Measurements from ENCODE around the gene EFEMP1. TPM values are rescaled to one million over a fixed set of nuclear protein-coding genes. Genes with fewer than 3 reads are reported as not detected.

EFEMP1 gene
- total and polyA plus RNA-seq, 4 experiments from 2014 or later = not detected

DNA sequence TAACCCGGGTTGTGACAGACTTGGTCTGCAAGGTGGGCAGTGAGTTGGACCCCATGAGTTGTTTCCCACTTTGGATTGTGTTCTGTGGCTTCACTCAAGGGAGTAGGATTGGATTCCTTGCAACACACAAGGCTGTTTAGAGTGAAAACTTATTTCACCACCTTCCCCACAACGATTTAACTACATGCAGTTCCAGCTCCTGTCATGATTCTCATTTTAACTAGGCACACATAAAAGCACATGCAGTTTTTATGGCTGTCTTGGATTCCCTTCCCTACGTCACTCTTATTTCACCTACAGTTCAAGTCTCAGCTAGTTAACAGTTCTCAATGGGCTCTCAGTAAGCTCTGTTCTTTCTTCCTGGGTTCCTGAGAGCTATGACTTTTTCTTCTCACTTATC, 15.9 kb downstream of the EFEMP1 start:
- peaks cover 0 to 10% (median 4%) of the 10 kb centered on the region in 8 donors for H3K9me3 Mint-ChIP-seq
- H3K36me3 Mint-ChIP-seq = no peaks in the 10 kb centered on the region
- ChIA-PET CTCF (ENCODE audit: partially characterized antibody) (no interaction called here), POLR2A (ENCODE audit: partially characterized antibody) (no interaction called here)
- Histone ChIP-seq H3K9me3 (ENCODE audit: control insufficient read depth in 1 of 2, low read length in 2 of 2) (no peaks in the 10 kb centered on the region), H3K27ac (ENCODE audit: low read depth, low read length) (no peak overlapping the region), H3K4me1 (ENCODE audit: insufficient read depth, low read length) (no peaks in the 10 kb centered on the region), H3K36me3 (ENCODE audit: insufficient read depth, low read length) (no peaks in the 10 kb centered on the region), H3K4me3 (ENCODE audit: low read length in 2 of 2) (no peak overlapping the region), H3K27me3 (ENCODE audit: insufficient read depth, low read length) (no peaks in the 10 kb centered on the region)
- no peak overlapping the region for H3K27ac Mint-ChIP-seq
- no peak overlapping the region for H3K4me3 Mint-ChIP-seq
- no peak for DNase-seq
- no peaks in the 10 kb centered on the region for H3K4me1 Mint-ChIP-seq
- H3K27me3 Mint-ChIP-seq = peaks cover 0 to 1% of the 10 kb centered on the region in 2 donors
- intact Hi-C loops (cut with micrococcal nuclease) = no loop called here

GRCh38 chr2:55906993-55907392, 16.6 kb downstream of the EFEMP1 start:
- no peaks in the 10 kb centered on the region for H3K36me3 Mint-ChIP-seq
- no peak overlapping the region for H3K4me3 Mint-ChIP-seq
- Histone ChIP-seq H3K4me3 (ENCODE audit: low read length in 2 of 2) (no peak overlapping the region), H3K36me3 (ENCODE audit: insufficient read depth, low read length) (no peaks in the 10 kb centered on the region), H3K27ac (ENCODE audit: low read depth, low read length) (no peak overlapping the region), H3K9me3 (ENCODE audit: control insufficient read depth in 1 of 2, low read length in 2 of 2) (no peaks in the 10 kb centered on the region), H3K27me3 (ENCODE audit: insufficient read depth, low read length) (no peaks in the 10 kb centered on the region), H3K4me1 (ENCODE audit: insufficient read depth, low read length) (no peaks in the 10 kb centered on the region)
- DNase-seq = no peak
- H3K4me1 Mint-ChIP-seq = no peaks in the 10 kb centered on the region
- no peak overlapping the region for H3K27ac Mint-ChIP-seq
- H3K27me3 Mint-ChIP-seq = peaks cover 0 to 1% of the 10 kb centered on the region in 2 donors
- peaks cover 0 to 10% (median 4%) of the 10 kb centered on the region in 8 donors for H3K9me3 Mint-ChIP-seq
- POLR2A ChIA-PET (ENCODE audit: partially characterized antibody) = no interaction called here
- intact Hi-C loops (cut with micrococcal nuclease) = no loop called here
- CTCF ChIA-PET (ENCODE audit: partially characterized antibody) = no interaction called here

GRCh38 chr2:55903727-55904126, 19.9 kb downstream of the EFEMP1 start:
- DNase-seq = no peak
- Mint-ChIP-seq H3K27me3 (peaks cover 0 to 1% of the 10 kb centered on the region in 2 donors), H3K4me1 (no peaks in the 10 kb centered on the region), H3K4me3 (no peak overlapping the region), H3K36me3 (no peaks in the 10 kb centered on the region), H3K27ac (no peak overlapping the region), H3K9me3 (peaks cover 0 to 10% (median 4%) of the 10 kb centered on the region in 8 donors)
- no peaks in the 10 kb centered on the region for H3K27me3 ChIP-seq (ENCODE audit: insufficient read depth, low read length)
- H3K27ac ChIP-seq (ENCODE audit: low read depth, low read length) = no peak overlapping the region
- no peaks in the 10 kb centered on the region for H3K36me3 ChIP-seq (ENCODE audit: insufficient read depth, low read length)
- ChIA-PET CTCF (ENCODE audit: partially characterized antibody) (no interaction called here), POLR2A (ENCODE audit: partially characterized antibody) (no interaction called here)
- no peak overlapping the region for H3K4me3 ChIP-seq (ENCODE audit: low read length in 2 of 2)
- H3K9me3 ChIP-seq (ENCODE audit: control insufficient read depth in 1 of 2, low read length in 2 of 2) = no peaks in the 10 kb centered on the region
- H3K4me1 ChIP-seq (ENCODE audit: insufficient read depth, low read length) = no peaks in the 10 kb centered on the region
- intact Hi-C loops (cut with micrococcal nuclease) = no loop called here

DNA sequence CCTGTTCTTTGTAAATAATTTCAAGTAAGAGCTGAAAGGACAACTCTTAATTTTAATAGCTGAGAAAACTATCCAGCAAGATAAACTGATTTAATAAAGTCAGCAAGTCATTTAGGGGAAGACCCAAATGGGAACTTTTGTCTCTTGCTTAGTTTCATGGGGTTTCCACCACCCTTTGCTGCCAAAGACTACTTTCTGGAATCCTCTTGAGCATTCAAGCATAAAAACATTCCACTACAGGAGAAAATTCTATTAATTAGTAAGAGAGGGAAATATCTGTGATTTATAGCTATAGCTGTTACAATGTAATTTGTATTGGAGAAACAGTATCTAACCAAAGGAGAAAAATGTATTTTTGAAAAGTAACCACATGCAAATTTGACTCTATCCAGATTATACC, 20.6 kb downstream of the EFEMP1 start:
- no peak overlapping the region for H3K27ac ChIP-seq (ENCODE audit: low read depth, low read length)
- H3K9me3 ChIP-seq (ENCODE audit: control insufficient read depth in 1 of 2, low read length in 2 of 2) = no peaks in the 10 kb centered on the region
- POLR2A ChIA-PET (ENCODE audit: partially characterized antibody) = no interaction called here
- Mint-ChIP-seq H3K4me3 (no peak overlapping the region), H3K27ac (no peak overlapping the region), H3K4me1 (no peaks in the 10 kb centered on the region), H3K36me3 (no peaks in the 10 kb centered on the region), H3K9me3 (peaks cover 0 to 10% (median 4%) of the 10 kb centered on the region in 8 donors), H3K27me3 (peaks cover 0 to 1% of the 10 kb centered on the region in 2 donors)
- no peaks in the 10 kb centered on the region for H3K27me3 ChIP-seq (ENCODE audit: insufficient read depth, low read length)
- H3K36me3 ChIP-seq (ENCODE audit: insufficient read depth, low read length) = no peaks in the 10 kb centered on the region
- CTCF ChIA-PET (ENCODE audit: partially characterized antibody) = no interaction called here
- no peak for DNase-seq
- H3K4me1 ChIP-seq (ENCODE audit: insufficient read depth, low read length) = no peaks in the 10 kb centered on the region
- no peak overlapping the region for H3K4me3 ChIP-seq (ENCODE audit: low read length in 2 of 2)
- intact Hi-C loops (cut with micrococcal nuclease) = no loop called here

DNA sequence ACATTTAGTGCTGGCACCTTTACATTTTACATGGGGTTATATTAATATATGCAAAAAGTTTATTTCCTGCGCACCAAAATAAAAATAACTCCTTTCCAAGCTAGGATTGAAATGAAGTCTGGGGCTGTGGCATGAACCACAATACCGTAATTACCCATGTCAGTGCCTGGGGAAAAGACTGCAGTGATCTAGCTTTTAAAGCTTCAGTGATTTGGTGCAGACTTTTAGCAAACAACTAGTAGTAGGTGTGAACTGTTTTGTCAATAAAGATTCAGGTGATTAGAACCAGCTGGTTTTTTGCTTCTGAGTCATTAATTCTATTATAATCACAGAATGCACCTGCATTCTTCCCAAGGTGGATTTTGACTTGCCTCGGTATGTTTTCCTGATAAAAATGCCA, 21.2 kb downstream of the EFEMP1 start:
- no peak for DNase-seq
- Mint-ChIP-seq H3K27me3 (peaks cover 0 to 1% of the 10 kb centered on the region in 2 donors), H3K9me3 (peaks cover 0 to 10% (median 4%) of the 10 kb centered on the region in 8 donors), H3K4me1 (no peaks in the 10 kb centered on the region), H3K27ac (no peak overlapping the region), H3K4me3 (no peak overlapping the region), H3K36me3 (no peaks in the 10 kb centered on the region)
- Histone ChIP-seq H3K4me3 (ENCODE audit: low read length in 2 of 2) (no peak overlapping the region), H3K27ac (ENCODE audit: low read depth, low read length) (no peak overlapping the region), H3K36me3 (ENCODE audit: insufficient read depth, low read length) (no peaks in the 10 kb centered on the region), H3K4me1 (ENCODE audit: insufficient read depth, low read length) (no peaks in the 10 kb centered on the region), H3K27me3 (ENCODE audit: insufficient read depth, low read length) (no peaks in the 10 kb centered on the region), H3K9me3 (ENCODE audit: control insufficient read depth in 1 of 2, low read length in 2 of 2) (no peaks in the 10 kb centered on the region)
- CTCF ChIA-PET (ENCODE audit: partially characterized antibody) = no interaction called here
- intact Hi-C loops (cut with micrococcal nuclease) = no loop called here
- POLR2A ChIA-PET (ENCODE audit: partially characterized antibody) = no interaction called here

- Histone ChIP-seq H3K27ac (ENCODE audit: low read depth, low read length) (no peak overlapping the region), H3K9me3 (ENCODE audit: control insufficient read depth in 1 of 2, low read length in 2 of 2) (no peaks in the 10 kb centered on the region), H3K36me3 (ENCODE audit: insufficient read depth, low read length) (no peaks in the 10 kb centered on the region), H3K27me3 (ENCODE audit: insufficient read depth, low read length) (no peaks in the 10 kb centered on the region), H3K4me3 (ENCODE audit: low read length in 2 of 2) (no peak overlapping the region), H3K4me1 (ENCODE audit: insufficient read depth, low read length) (no peaks in the 10 kb centered on the region)
- intact Hi-C loops (cut with micrococcal nuclease) = no loop called here
- H3K27me3 Mint-ChIP-seq = peaks cover 0 to 1% of the 10 kb centered on the region in 2 donors
- no peak overlapping the region for H3K27ac Mint-ChIP-seq
- POLR2A ChIA-PET (ENCODE audit: partially characterized antibody) = no interaction called here
- CTCF ChIA-PET (ENCODE audit: partially characterized antibody) = no interaction called here
- peaks cover 0 to 10% (median 4%) of the 10 kb centered on the region in 8 donors for H3K9me3 Mint-ChIP-seq
- DNase-seq = no peak
- H3K4me3 Mint-ChIP-seq = no peak overlapping the region
- no peaks in the 10 kb centered on the region for H3K36me3 Mint-ChIP-seq
- H3K4me1 Mint-ChIP-seq = no peaks in the 10 kb centered on the region
Measured at GRCh38 chr2:55901941-55902340, 21.6 kb downstream of the EFEMP1 start.

DNA sequence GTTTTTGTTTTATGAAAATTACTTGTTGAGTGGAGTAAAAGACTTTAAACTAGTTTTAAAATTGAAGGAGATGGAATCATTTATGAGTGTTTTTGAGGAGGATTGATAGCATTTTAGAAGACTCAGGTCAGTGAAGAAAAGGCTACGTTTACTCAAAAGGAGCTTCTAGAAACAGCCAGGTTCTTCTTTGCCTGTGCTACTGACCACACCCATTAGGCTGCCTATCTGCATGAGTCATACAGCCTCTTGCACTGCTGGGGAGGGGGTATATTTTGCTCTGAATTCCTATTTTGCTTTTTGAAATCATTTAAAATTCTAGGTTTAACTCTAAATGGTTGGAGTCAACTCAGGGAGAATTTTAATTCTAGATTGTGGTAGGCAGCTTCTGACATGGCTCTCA, 22.3 kb downstream of the EFEMP1 start:
- Mint-ChIP-seq H3K36me3 (no peaks in the 10 kb centered on the region), H3K27me3 (peaks cover 0 to 3% of the 10 kb centered on the region in 2 donors), H3K9me3 (peaks cover 0 to 10% (median 4%) of the 10 kb centered on the region in 8 donors), H3K4me1 (no peaks in the 10 kb centered on the region), H3K27ac (no peak overlapping the region), H3K4me3 (no peak overlapping the region)
- H3K27ac ChIP-seq (ENCODE audit: low read depth, low read length) = no peak overlapping the region
- ChIA-PET POLR2A (ENCODE audit: partially characterized antibody) (no interaction called here), CTCF (ENCODE audit: partially characterized antibody) (no interaction called here)
- no peak overlapping the region for H3K4me3 ChIP-seq (ENCODE audit: low read length in 2 of 2)
- no peaks in the 10 kb centered on the region for H3K36me3 ChIP-seq (ENCODE audit: insufficient read depth, low read length)
- H3K4me1 ChIP-seq (ENCODE audit: insufficient read depth, low read length) = no peaks in the 10 kb centered on the region
- DNase-seq = no peak
- no peaks in the 10 kb centered on the region for H3K27me3 ChIP-seq (ENCODE audit: insufficient read depth, low read length)
- H3K9me3 ChIP-seq (ENCODE audit: control insufficient read depth in 1 of 2, low read length in 2 of 2) = no peaks in the 10 kb centered on the region
- intact Hi-C loops (cut with micrococcal nuclease) = no loop called here

- Mint-ChIP-seq H3K9me3 (peaks cover 0 to 10% (median 4%) of the 10 kb centered on the region in 8 donors), H3K27ac (no peak overlapping the region), H3K27me3 (peaks cover 0 to 2% of the 10 kb centered on the region in 2 donors), H3K36me3 (no peaks in the 10 kb centered on the region), H3K4me1 (no peaks in the 10 kb centered on the region), H3K4me3 (no peak overlapping the region)
- intact Hi-C loops (cut with micrococcal nuclease) = no loop called here
- H3K27ac ChIP-seq (ENCODE audit: low read depth, low read length) = no peak overlapping the region
- no peak for DNase-seq
- no peaks in the 10 kb centered on the region for H3K4me1 ChIP-seq (ENCODE audit: insufficient read depth, low read length)
- POLR2A ChIA-PET (ENCODE audit: partially characterized antibody) = no interaction called here
- H3K36me3 ChIP-seq (ENCODE audit: insufficient read depth, low read length) = no peaks in the 10 kb centered on the region
- H3K27me3 ChIP-seq (ENCODE audit: insufficient read depth, low read length) = no peaks in the 10 kb centered on the region
- no peak overlapping the region for H3K4me3 ChIP-seq (ENCODE audit: low read length in 2 of 2)
- CTCF ChIA-PET (ENCODE audit: partially characterized antibody) = no interaction called here
- no peaks in the 10 kb centered on the region for H3K9me3 ChIP-seq (ENCODE audit: control insufficient read depth in 1 of 2, low read length in 2 of 2)
Measured at GRCh38 chr2:55899881-55900280, 23.7 kb downstream of the EFEMP1 start.

Data from CD4-positive, alpha-beta memory T cell (primary cell).